Measurements from ENCODE around the gene RGS3. TPM values are rescaled to one million over a fixed set of nuclear protein-coding genes. Genes with fewer than 3 reads are reported as not detected.

The RGS3 gene
- total RNA-seq, 2 experiments from 2014 or later: 116 to 122 TPM

GRCh38 chr9:113623851-113624485 lies 160.4 kb downstream of the RGS3 start:
- CTCF ChIA-PET: interaction anchor here (1.0 to 1.3 kb wide), 3 partner anchors 9 to 34 kb away, joined by 3 to 4 read pairs (median 3); no protein-coding TSS in a partner anchor
- POLR2A ChIA-PET: interaction anchor here (1.6 kb wide), 1 partner anchor 45 kb away, joined by 4 read pairs; no protein-coding TSS in a partner anchor

GRCh38 chr9:113624721-113625120 lies 161.2 kb downstream of the RGS3 start:
- CTCF ChIA-PET: no interaction called here
- POLR2A ChIA-PET: no interaction called here

GRCh38 chr9:113625486-113625885 lies 162.0 kb downstream of the RGS3 start:
- ChIA-PET POLR2A (interaction anchor here (0.5 kb wide), 1 partner anchor 32 kb away, joined by 3 read pairs; no protein-coding TSS in a partner anchor), CTCF (interaction anchor here (0.9 kb wide), 1 partner anchor 216 kb away, joined by 3 read pairs; no protein-coding TSS in a partner anchor)

- ChIA-PET POLR2A (no interaction called here), CTCF (interaction anchor here (0.9 to 1.6 kb wide), 3 partner anchors 28 to 35 kb away, joined by 3 to 5 read pairs (median 4); no protein-coding TSS in a partner anchor)
Observed at GRCh38 chr9:113626735-113627495, 163.4 kb downstream of the RGS3 start.

GRCh38 chr9:113628621-113629020 lies 165.1 kb downstream of the RGS3 start:
- POLR2A ChIA-PET: no interaction called here

GRCh38 chr9:113630386-113631136 lies 167.0 kb downstream of the RGS3 start:
- CTCF ChIA-PET: interaction anchor here (1.3 kb wide), 1 partner anchor 28 kb away, joined by 5 read pairs; no protein-coding TSS in a partner anchor
- POLR2A ChIA-PET: no interaction called here

More at GRCh38 chr9:113628621-113629020, 165.1 kb downstream of the RGS3 start:
- CTCF ChIA-PET: no interaction called here

- ChIA-PET POLR2A (no interaction called here), CTCF (interaction anchor here (1.3 kb wide), 1 partner anchor 27 kb away, joined by 5 read pairs; no protein-coding TSS in a partner anchor)
Observed at GRCh38 chr9:113631137-113631765, 167.7 kb downstream of the RGS3 start.

- POLR2A ChIA-PET: no interaction called here
- CTCF ChIA-PET: interaction anchor here (1.0 to 1.3 kb wide), 3 partner anchors 9 to 30 kb away, joined by 3 to 5 read pairs (median 4); no protein-coding TSS in a partner anchor
Observed at GRCh38 chr9:113631871-113632665, 168.5 kb downstream of the RGS3 start.

- ChIA-PET POLR2A (no interaction called here), CTCF (interaction anchor here (0.9 to 1.3 kb wide), 4 partner anchors 10 to 51 kb away, joined by 3 to 5 read pairs (median 4); no protein-coding TSS in a partner anchor)
Observed at GRCh38 chr9:113632776-113633590, 169.5 kb downstream of the RGS3 start.

GRCh38 chr9:113633782-113634595 lies 170.5 kb downstream of the RGS3 start:
- POLR2A ChIA-PET: no interaction called here
- CTCF ChIA-PET: interaction anchor here (0.9 to 1.2 kb wide), 2 partner anchors 11 to 52 kb away, joined by 3 read pairs; no protein-coding TSS in a partner anchor

GRCh38 chr9:113634596-113635515 lies 171.3 kb downstream of the RGS3 start:
- ChIA-PET CTCF (no interaction called here), POLR2A (interaction anchor here (0.6 kb wide), 1 partner anchor 102 kb away, joined by 3 read pairs; no protein-coding TSS in a partner anchor)

- ChIA-PET POLR2A (interaction anchor here (0.6 kb wide), 1 partner anchor 103 kb away, joined by 3 read pairs; no protein-coding TSS in a partner anchor), CTCF (no interaction called here)
Observed at GRCh38 chr9:113635586-113635985, 172.1 kb downstream of the RGS3 start.

- ChIA-PET CTCF (no interaction called here), POLR2A (no interaction called here)
Observed at GRCh38 chr9:113636165-113636564, 172.6 kb downstream of the RGS3 start.

- CTCF ChIA-PET: no interaction called here
Observed at GRCh38 chr9:113636693-113637092, 173.2 kb downstream of the RGS3 start.

GRCh38 chr9:113638490-113638889 lies 175.0 kb downstream of the RGS3 start:
- CTCF ChIA-PET: no interaction called here
- POLR2A ChIA-PET: no interaction called here

More at GRCh38 chr9:113636693-113637092, 173.2 kb downstream of the RGS3 start:
- POLR2A ChIA-PET: no interaction called here

- ChIA-PET POLR2A (no interaction called here), CTCF (no interaction called here)
Observed at GRCh38 chr9:113638897-113639296, 175.4 kb downstream of the RGS3 start.

Data from activated CD8-positive, alpha-beta memory T cell treated with anti-CD3 and anti-CD28 coated beads for 36 hours (primary cell).